ENCODE data around the gene GLYATL2. TPM values are rescaled to one million over a fixed set of nuclear protein-coding genes. Genes with fewer than 3 reads are reported as not detected.

The GLYATL2 gene, protein sequence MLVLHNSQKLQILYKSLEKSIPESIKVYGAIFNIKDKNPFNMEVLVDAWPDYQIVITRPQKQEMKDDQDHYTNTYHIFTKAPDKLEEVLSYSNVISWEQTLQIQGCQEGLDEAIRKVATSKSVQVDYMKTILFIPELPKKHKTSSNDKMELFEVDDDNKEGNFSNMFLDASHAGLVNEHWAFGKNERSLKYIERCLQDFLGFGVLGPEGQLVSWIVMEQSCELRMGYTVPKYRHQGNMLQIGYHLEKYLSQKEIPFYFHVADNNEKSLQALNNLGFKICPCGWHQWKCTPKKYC
- total RNA-seq = not detected in 2 replicates

DNA sequence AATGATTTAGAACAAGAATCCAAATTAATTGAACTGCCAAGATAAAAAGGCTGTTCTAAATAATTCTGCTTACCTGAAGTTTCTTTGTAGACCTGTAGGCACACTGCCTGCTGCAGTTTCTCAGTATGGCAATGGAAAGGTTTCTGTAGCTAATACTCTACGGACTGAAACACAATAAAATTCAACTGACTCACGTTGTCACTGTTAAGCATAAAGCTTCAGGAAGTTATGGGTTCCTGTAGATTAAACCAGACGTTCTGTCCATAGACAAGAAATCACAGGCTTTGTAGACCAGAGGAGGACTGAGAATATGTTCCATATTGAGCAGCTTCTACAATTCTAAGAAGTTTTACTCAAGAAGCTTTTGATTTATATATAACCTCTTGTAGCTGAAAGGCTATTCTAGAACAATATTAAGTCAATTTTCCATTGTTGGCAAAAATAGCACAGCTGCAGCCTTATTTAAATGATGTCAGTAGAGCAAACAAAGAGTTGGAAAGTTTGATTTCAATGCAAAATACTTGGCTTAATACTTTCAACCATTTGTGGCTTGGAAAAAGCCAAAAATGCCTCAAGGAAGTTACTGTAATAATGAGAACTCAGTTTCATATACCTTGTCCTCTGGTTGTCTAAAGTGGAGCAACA is at the start of gene GLYATL2:
Gene GLYATL2 (minus strand): TSS at position 344 of the 645 bp plus-strand sequence. CDS start 5,092 bp downstream, outside the sequence.
- DNase-seq (ENCODE audit: extremely low read depth, low read depth, low spot score) = no peak

DNA sequence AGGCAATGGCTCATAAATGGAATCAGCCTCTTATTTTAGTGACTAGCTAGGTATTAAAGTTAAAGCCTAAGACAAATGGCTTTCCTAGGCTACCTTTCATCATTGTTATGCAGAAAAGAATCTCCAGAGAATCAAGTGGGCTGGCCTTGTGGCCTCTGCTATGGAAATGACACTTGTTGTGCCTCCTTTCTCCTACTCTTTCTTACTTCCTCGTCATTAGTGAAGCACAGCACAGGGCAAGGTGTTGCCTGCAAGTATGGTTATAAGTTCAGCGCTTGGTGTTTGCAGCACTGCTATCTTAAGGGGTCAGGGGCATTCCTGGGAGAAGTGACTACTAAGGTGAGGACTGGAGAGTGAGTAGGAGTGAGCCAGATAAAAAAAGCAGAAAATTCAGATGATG is 49.4 kb upstream of the GLYATL2 start:
- no peak for DNase-seq (ENCODE audit: extremely low read depth, low read depth, low spot score)

DNA sequence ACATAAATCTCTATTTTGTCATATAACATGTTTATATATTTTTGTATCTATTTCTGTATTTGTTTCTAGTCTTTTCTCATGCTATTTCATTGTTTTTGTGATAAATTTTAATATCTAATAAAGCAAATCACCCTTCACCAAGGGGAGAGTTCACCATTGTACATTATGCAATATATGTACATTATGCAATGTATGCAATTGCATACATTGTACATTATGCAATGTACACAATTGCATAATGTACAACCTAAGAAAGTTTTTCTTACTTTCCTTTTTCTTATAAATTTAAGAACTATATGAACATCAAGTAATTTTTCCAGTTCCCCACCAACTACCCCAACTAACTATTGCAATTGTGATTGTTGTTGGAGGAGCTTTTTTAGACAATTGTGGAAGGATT is 44.1 kb upstream of the GLYATL2 start:
- DNase-seq (ENCODE audit: extremely low read depth, low read depth, low spot score) = no peak

DNA sequence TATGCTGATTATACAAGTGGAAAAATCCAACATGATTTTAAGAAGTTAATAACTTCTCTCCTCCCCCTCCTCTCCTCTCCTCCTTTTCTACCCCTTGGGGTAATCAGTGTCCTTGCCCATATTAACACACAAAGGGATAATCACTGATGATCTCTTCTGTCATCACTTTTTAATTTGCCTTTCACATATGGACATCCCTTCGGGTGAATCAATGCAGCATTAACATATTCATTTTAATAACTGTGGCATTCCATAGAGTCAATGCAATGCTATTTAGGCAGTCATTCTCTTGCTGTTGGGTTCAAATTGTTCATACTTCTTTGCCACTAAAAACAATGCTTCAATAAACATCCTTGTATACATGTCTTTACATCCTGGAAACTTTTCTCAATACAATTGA is 42.9 kb upstream of the GLYATL2 start:
- DNase-seq (ENCODE audit: extremely low read depth, low read depth, low spot score) = no peak

DNA sequence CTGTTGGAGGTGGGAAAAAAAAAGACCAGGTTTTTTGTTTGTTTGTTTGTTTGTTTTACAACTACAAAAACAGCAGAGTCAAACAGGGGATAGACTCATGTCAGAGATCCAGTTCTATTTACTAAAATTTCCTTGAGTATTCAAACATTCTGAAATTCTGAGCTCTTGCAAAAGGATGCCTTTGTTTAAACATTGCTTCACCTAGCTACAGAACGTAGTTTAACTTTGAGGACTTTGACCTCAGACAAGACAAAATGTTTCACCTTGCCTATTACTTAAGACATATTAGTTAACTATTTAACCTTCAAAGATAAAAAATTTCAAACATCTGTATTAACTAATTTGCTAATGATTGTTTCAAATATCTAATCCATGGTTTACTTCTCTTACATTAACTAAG is 36.1 kb upstream of the GLYATL2 start:
- DNase-seq (ENCODE audit: extremely low read depth, low read depth, low spot score) = no peak

DNA sequence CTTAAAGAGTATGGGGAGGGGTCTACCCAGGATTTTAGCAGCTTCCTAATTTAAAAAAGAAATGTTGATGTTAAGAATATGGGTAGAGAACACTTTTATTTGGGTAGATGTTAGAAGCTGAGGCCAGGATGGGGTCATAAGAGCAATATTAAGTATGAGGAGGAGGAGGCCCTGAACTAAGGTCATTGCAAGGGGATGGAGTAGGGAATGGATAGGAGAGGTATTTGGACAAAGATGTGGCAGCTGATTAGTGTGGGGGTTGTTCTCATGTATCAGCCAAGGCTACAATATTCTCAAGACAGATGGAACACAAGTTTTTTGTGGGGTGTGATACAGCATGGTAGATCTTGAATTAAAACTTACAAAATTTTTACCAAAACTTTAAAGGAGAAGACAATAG is 35.7 kb upstream of the GLYATL2 start:
- DNase-seq (ENCODE audit: extremely low read depth, low read depth, low spot score) = no peak

DNA sequence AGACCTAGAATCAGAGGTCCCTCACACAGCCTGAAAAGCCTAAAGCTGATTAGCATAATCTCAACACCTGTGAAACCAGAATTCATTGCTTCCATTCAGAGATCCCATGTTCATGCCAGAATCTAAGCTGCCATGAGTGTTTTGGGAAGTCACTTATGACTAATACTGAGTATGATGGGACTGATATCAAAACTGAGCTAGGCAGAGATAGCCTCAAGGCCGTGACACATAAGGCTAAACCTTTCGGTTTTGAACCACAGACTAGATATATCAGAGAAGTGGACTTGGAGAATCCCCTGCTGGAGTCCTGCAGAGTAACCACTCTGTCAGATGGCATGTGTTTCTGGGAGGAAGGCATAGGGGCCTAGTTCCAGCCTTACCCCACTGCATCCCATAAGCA is 23.1 kb upstream of the GLYATL2 start:
- DNase-seq (ENCODE audit: extremely low read depth, low read depth, low spot score) = no peak

DNA sequence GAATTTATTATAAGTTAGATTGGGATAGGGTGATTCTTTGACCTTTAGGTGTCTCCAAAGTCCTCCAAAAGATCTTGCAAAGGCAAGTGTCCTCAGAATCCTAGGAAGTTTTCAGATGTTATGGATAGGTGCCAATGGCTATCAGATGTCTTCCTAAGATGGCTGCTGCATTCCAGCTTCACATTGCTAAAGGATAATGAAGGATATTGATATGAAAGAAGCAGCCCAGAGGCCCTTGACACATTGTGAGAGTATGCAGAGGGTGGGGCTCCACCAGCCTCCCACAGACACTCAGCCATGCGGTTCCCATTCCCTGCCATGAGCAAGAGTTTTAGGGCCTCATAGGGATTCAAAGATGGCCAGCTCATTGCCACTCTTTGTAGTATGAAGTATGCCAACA is 22.3 kb upstream of the GLYATL2 start:
- DNase-seq (ENCODE audit: extremely low read depth, low read depth, low spot score) = no peak

DNA sequence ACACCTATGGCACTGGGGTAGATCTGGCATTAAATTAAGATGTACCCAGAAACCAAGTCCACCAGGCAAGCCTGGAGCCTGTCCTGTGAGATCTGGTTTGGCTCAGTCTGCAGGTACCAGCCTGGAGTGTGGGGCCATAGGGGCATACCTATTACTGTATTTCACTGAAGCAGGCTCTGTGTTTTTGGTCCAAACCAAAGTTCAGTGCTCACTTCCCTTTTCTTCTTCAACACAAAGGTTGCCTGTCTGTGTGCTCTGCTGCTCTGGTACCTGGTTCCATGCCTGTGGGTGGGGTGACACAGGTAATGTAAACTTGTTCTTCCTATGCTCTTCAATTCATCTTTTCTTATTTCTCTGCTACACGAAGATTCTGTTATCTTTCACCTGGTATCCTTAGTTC is 19.8 kb upstream of the GLYATL2 start:
- DNase-seq (ENCODE audit: extremely low read depth, low read depth, low spot score) = no peak

DNA sequence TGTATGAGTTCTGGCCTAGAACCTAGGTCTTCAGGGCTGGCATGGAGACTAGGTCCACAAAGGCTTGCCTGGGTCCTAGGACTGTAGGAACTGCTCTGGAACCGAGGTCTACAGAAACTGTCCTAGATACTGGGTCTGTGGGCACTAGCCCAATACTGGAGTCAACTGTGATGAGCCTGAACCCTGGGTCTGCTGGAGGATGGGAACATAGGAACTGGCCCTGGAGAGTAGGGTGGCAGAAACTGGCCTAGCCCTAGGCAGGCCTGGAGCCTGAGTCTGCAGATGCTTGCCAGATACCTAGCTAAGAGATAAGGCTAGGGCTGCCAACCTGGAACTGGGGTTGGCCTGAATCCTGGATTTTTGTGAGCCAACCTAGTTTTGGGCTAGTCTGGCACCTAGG is 19.2 kb upstream of the GLYATL2 start:
- no peak for DNase-seq (ENCODE audit: extremely low read depth, low read depth, low spot score)

DNA sequence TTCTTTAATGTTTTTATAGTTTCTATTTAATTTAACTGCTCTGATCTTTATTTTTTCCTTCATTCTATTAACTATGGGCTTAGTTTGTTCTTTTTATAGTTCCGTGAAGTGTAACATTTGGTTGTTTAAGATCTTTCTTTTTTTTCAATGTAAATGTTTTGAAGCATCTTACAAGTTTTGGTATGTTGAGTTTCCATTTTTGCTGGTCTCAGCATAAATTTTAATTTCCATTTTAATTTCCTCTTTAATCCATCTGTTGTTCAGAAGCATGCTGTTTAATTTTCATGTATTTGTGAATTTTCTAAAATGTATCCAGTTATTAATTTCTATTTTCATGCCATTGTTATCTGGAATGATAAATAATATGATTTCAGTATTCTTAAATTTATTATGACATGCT is 17.0 kb upstream of the GLYATL2 start:
- no peak for DNase-seq (ENCODE audit: extremely low read depth, low read depth, low spot score)

DNA sequence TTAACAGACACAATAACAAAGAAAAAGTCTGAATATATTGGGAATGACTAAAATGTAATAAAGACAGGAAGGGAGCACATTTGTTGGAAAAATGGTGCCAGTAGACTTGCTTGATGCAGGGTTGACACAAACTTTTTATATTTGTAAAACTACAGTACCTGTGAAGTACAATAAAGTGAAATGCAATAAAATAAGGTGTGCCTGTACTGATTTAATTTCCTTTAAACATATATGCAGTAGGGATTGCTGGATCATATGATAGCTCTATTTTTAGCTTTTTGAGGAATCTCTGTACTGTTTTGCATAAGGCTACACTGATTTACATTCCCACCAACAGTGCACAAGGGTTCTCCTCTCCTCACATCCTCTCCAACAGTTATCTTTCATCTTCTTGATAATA is 12.3 kb upstream of the GLYATL2 start:
- DNase-seq (ENCODE audit: extremely low read depth, low read depth, low spot score) = no peak

DNA sequence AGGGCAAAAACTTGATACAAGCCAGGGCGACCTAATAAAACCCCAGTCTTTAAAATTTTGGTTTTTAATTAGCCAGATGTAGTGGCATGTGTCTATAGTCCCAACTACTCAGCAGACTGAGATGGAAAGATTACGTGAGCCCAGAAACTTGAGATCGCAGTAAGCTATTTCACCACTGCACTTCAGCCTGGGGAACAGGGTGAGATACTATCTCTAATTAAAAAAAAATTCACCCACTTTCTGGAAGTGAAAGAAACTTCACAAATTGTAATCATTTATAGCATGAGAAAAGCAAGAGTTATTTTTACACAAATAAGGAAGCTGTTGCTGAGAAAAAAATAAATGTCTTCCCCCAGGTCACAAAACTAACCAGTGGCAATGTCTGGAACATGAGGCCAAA is 882 bp upstream of the GLYATL2 start:
- no peak for DNase-seq (ENCODE audit: extremely low read depth, low read depth, low spot score)

DNA sequence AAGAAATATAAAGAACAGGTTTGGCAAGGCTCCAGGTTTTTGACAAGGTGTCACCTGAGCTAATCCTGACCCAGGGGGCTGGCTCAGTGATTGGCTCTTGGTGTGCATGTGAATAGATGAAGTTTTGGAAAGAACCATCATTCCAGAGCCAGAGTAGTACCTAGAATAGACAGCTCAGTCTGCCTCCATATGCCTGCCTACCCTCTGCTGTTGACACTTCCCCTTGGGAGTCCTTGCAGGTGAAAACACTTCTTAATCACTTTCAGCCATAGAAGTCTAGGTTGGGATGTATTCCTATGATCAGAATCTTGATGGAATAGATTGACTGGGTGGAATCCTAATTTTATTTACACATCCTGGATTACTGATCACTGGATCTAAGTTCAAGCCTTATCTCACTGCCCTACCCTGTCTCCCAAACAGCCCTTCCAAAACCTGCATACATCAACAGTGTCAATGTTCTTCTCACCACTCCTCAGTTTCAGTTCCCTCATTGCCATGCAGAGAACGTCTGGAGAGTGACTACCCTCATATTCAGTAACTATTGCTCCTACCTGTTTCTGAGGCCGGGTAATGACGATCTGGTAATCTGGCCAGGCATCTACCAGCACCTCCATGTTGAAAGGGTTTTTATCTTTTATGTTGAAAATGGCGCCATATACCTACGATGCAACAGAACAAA is 6.7 kb downstream of the GLYATL2 start:
- no peak for DNase-seq (ENCODE audit: extremely low read depth, low read depth, low spot score)

DNA sequence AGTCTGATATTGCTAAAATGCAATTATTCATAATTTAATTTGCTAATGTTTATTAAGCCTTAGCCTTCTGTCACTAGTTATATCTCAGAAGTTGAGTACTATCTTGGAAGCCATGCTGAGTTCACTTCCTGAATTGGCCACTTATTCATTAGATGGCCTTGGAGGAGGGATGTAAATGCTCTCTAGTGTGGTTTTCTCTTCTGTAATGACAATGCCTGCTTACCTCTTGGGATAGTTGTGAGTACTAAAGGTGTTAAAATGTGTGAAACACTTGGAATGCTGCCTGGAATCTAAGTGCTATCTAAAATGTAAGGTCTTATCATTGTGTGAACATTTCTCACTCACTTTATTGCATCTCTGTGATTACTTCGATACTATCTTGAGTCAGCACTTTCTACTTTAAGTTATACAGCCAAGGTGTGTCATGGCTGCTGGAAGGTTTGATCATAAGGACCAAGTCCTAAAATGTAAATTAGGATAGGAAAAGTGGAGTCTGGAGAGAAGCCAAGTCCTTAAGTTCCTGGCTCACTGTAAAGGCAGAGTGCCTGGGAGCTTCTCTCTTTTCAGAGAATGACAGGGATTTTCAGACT is 12.4 kb downstream of the GLYATL2 start:
- no peak for DNase-seq (ENCODE audit: extremely low read depth, low read depth, low spot score)

DNA sequence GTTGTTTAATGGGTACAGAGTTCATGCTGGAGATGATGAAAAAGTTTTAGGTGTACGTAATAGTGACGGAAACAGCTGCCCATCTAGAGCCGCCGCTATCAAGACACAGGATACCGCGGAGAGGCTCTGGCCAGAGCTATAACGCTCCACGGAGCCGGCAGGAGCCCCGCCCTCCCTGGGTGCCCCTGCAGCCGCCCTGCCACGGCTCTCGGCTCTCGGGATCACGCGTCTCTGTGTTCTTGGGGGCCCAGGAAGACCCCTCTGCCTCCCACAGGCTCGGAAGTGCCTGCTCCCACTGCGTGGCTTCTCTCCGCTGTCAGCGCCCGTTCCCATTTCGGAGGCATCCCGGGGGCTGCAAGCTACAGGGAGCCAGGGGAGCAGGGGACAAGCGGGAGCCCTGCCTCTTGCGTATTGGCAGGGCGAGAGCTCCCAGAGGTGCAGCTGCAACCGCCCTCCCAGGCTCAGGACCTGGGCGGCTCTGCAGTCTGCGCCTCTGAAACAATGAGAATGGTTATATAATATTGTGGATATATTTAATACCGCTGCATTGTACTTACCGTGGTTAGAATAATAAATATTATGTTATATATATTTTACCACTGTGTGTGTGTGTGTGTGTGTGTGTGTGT is 13.7 kb downstream of the GLYATL2 start:
- no peak for DNase-seq (ENCODE audit: extremely low read depth, low read depth, low spot score)

DNA sequence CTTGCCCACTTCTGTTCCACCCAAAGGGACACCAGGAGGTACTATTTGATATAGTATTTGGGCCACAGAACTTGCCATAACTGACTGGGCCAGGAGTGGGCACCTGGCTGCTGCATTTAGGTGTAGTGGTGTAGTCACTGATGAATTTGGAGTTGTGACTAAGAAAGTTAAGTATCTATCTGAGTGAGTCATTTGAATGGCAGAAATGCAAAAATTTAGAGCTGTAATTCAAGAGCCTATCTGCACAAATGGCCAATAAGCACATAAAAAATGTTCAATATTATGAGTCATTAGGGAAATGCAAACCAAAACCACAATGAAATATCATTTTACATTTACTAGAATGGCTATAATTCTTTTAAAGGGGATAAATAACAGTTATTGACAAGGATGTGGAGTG is 14.7 kb downstream of the GLYATL2 start:
- no peak for DNase-seq (ENCODE audit: extremely low read depth, low read depth, low spot score)

DNA sequence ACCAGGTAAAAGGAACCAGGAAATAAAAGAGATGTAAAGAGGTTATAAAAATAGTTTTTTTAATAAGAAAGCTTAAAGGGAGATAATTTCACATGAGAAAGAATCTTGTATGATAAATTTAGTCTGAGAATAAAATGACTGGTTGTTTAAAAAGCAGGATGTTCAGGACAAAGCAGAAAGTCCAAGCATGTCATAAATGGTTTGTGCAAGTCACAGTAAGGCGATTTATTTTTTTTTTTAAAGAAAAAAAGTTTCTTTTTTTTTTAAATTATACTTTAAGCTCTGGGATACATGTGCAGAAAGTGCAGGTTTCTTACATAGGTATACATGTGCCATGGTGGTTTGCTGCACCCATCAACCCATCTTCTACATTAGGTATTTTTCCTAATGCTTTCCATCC is 30.8 kb downstream of the GLYATL2 start:
- DNase-seq (ENCODE audit: extremely low read depth, low read depth, low spot score) = no peak

DNA sequence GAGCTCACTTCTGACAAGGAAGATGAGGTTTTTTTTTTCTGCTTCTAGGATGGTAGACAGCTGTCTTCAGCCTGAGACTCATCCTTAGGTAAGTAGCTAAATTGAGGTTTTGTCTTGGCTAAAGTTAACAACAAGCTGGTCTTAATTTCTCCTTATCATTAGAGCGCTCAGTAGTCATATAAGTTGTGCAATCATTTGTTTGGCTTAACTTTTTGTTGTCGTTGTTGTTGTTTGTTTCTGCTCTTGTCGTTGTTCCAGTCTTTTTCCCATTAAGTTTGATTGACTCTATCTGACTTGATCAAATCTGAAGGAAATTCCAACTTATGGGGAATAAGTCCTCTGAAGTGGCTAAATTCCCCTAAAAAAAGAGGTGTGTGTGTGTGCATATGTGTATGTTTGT is 33.0 kb downstream of the GLYATL2 start:
- no peak for DNase-seq (ENCODE audit: extremely low read depth, low read depth, low spot score)

DNA sequence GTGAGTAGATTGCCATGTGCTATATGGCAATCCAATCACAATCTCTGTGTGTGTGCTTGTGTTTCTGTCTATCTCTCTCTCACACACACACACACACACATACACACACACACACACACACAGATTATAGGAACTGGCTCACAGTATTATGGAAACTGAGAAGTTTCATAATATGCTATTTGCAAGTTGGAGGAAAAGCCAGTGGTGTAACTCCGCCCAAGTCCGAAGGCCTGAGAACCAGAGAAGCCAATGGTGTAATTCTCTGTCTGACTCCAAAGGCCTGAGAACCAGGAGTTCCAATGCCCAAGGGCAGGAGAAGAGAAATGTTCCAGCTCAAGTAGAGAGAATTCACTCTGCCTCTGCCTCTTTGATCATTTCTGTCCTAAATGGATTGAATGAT is 37.2 kb downstream of the GLYATL2 start:
- no peak for DNase-seq (ENCODE audit: extremely low read depth, low read depth, low spot score)

DNA sequence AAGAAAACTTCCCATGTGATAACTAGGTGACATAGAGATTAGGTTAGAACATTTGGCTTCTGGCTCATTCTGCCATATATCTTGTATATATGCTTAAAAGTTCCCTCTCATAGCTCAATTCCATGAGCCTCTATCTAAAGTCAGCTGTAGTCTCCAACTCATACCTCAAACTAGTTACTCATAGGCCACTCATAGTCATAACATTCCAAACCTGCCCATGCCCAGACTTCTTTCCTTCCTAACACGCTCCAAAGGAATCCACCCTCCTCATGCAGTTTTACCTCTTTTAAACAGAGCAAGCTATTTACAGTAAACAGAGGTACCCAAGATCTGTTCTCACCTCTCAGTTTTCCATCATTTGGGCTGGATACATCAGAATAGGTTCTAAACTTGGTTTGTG is 39.4 kb downstream of the GLYATL2 start:
- no peak for DNase-seq (ENCODE audit: extremely low read depth, low read depth, low spot score)

All from glomerular endothelial cell (primary cell).